Measurements from ENCODE around the gene RAD51AP2.
"Not testable (repeated sequence)": the region's sequence is repeated elsewhere in the genome, so short reads cannot be mapped to it uniquely, and the experiment has no call there.

The RAD51AP2 gene

DNA sequence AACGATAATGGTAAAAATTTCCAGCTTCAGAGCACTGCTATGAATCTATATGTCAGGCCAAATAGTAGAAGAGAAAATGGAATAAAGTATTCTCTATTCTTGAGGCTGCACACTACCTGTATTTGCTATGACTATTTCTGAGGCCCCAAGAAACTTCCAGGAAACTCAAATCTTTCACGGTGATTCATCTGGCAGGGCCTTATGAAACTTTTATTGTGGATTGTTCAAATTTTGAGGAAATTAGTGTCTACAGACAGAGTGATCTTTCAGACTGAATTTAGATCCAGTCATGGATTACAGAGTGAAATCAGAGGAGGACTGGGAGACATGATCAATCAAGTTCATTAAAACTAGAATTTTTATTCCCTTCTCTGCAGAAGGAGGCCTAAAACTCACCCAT is 18.2 kb upstream of the RAD51AP2 start:
- DNase-seq: no peak

DNA sequence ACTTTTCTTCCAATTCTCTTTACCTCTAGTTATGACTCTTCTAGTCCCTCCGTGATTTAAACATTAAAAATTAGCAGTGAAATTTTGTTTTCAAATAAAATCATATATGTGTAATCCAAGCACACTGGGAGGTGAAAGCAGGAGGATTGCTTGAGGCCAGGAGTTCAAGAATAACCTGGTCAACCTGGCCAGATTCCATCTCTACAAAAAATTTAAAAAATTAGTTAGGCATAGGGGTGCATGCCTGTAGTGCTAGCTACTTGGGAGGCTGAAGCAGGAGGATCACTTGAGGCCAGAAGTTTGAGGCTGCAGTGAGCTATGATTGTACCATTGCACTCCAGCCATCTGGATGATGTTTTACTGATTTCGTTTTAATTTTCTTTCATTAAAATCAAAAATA is 15.3 kb upstream of the RAD51AP2 start:
- DNase-seq: no peak

DNA sequence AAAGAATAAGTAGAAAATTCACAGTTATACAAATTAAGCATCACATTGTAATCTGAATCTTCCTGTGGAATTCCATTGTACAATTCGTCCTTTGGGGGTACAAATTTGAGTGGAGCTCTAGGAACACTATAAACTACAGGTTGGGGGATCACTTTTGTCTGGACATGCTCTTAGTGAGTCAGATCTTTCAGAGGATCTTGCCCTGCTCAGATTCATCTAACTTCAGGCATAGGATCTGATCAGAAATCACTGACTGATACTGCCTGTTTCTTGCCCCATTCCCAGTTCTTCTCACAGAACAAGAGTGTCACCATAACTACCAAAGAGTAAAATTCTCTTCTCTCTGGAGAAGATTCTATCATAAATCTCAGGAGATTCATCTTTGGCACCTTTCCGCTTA is 11.5 kb upstream of the RAD51AP2 start:
- no peak for DNase-seq

GRCh38 chr2:17522303-17522702 is 4.1 kb upstream of the RAD51AP2 start:
- no peak for DNase-seq

DNA sequence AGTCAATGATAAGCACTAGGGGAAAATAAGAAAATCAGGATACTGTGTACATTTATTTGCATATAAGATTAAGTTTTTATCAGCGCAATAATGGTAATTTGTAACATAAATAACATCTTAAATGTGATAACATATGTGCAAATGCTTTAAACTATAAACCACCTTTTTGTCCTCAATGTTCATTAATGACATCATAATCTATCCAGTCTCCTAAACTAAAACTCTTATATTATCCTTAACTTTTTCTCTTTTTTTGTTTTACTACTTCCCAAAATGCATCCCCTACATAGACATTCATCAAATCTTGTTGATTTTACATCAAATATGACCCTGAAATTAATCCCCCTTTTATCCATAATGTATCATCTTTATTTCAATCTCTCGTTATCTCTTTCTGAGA is 3.4 kb upstream of the RAD51AP2 start:
- no peak for DNase-seq

- DNase-seq: no peak
Measured at GRCh38 chr2:17520761-17521160, 2.5 kb upstream of the RAD51AP2 start.

DNA sequence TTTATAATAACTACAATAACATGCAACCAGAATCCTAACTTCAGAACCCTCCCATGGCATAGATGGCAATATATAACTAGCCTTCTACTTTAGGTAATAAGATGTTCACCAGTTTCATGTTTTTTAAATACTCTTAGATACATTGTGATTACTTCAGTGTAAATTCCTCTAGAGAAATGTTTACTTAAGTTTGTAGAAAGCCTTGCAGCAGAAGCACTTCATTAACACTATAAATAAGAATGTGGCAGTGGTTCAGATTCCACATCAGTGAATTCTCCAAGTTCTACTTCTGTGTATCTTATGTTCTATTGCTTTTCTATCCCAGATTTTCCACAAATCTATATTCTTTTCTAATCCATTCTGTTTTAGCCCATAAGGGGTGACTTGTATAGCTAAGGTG is 1.2 kb upstream of the RAD51AP2 start:
- no peak for DNase-seq

- DNase-seq: no peak
Measured at GRCh38 chr2:17517481-17518211, 594 bp downstream of the RAD51AP2 start.

- DNase-seq: no peak
Measured at GRCh38 chr2:17515652-17516051, 2.6 kb downstream of the RAD51AP2 start.

GRCh38 chr2:17506736-17507616 is 11.3 kb downstream of the RAD51AP2 start:
- no peak for DNase-seq

- DNase-seq: no peak
Measured at GRCh38 chr2:17497718-17498117, 20.5 kb downstream of the RAD51AP2 start.

- DNase-seq: no peak
Measured at GRCh38 chr2:17495590-17495989, 22.6 kb downstream of the RAD51AP2 start.

GRCh38 chr2:17490165-17490564 is 28.1 kb downstream of the RAD51AP2 start:
- not testable (repeated sequence) for DNase-seq

DNA sequence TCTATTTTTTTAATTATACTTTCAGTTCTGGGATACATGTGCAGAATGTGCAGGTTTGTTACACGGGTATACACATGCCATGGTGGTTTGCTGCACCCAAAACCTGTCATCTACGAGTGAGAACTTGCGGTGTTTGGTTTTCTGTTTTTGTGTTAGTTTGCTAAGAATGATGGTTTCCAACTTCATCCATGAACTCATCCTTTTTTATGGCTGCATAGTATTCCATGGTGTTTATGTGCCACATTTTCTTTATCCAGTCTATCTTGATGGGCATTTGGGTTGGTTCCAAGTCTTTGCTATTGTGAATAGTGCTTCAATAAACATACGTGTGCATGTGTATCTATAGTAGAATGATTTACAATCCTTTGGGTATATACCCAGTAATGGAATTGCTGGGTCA is 29.6 kb downstream of the RAD51AP2 start:
- DNase-seq: not testable (repeated sequence)

DNA sequence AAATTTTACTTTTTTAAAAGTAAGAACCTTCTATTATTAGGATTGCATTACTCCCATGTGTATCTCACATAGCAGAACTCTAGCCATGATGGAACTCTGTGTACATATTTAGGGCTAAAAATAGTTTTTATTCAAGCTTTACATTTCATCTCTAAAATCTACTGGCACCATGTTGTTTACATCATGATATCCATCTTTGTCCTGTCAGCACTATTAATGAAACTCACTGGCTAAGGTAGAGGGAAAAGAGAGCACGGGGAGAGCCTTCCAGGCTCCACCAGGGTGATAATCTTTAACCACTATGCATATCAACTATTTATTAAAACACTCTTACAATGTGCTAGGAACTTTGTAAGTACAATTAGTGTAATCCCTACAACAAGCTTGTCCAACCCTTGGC is 34.7 kb downstream of the RAD51AP2 start:
- DNase-seq: no peak

GRCh38 chr2:17482651-17483050 is 35.6 kb downstream of the RAD51AP2 start:
- no peak for DNase-seq

GRCh38 chr2:17479875-17480274 is 38.4 kb downstream of the RAD51AP2 start:
- no peak for DNase-seq

DNA sequence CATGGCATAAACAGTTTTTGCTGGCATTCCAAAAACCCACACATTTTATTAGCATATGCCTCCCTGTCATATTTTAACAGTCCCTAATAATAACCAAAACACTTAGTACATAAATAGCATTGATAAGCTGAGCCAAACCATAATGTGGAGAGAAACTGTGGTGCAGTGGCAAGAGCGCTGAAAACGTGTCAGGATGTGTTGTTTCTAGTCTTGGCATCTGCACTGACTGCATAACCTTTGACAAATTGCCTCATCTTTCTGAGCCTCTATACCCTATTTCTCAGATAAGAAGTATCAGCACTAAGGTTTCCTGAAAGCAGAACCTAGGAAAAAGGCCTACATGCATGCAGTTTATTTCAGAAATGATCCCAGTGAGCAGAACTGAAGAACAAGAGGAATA is 41.4 kb downstream of the RAD51AP2 start:
- no peak for DNase-seq

DNA sequence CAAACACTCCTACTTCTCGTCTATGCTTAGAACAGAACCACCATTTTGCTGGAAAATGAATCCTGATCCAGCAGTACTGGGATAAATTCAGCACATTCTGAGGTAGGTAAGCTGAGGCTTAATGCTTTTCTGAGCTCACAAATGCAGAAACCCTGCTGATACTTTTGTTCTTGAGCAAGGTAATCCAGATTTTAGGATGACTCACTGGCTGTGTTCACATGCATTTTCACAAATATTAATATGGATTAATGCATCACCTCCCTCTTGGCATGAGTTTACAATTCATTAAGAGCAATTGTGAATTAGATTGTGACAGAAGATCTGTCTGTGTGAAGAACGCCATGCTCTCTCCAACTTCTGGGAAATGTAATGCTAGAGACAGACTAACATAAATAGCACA is 42.2 kb downstream of the RAD51AP2 start:
- no peak for DNase-seq

GRCh38 chr2:17475286-17475685 is 43.0 kb downstream of the RAD51AP2 start:
- no peak for DNase-seq

DNA sequence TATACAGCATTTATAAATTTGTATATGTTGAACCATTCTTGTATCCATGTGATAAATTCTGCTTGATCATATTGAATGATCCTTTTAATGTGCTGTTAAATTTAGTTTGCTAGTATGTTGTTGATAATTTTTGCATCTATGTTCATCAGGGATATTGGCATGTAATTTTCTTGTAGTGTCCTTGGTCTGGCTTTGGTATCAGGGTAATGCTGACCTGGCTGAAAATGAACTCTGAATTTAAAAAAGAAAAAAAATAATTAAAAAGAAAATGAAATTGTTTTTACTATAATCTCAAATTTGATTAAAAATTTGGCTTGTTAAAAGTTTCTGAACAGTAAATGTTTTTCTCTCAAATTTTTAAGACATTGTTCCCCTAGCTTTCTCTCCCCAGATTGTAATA is 46.3 kb downstream of the RAD51AP2 start:
- no peak for DNase-seq

GRCh38 chr2:17470855-17471641 is 47.2 kb downstream of the RAD51AP2 start:
- DNase-seq: no peak

DNA sequence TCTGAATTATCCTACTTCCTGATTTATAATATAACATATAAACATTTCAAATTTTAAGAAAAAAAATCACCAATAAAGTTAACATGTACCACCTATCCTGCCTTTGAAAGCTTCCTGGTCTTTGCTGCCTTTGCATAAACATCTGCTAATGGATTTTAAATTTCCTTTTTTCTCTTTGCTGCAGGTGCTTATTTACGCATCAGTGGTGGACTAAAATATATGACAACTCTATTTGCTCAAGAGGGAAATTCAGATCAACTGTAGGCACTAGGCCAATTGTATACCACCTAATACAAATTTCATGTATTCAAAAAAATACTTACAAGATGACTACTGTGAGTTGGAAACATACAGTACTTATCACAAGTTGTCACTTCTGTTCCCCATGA is 57.2 kb downstream of the RAD51AP2 start:
- no peak for DNase-seq

Data from activated CD4-positive, alpha-beta T cell treated with anti-CD3 and anti-CD28 coated beads, Interleukin-2, amount 50 U/mL, for 1 hour (primary cell).